Gastroesophageal sphincter (tissue), 4 donors: Measurements from ENCODE around the gene ABHD17A. TPM values are rescaled to one million over a fixed set of nuclear protein-coding genes. Genes with fewer than 3 reads are reported as not detected.

Experiments used
- ATAC-seq: fragments of 150-250 bp; one replicate; pipeline ENCODE4 v1.9.1; 2016; ENCODE audit warnings: mild to moderate bottlenecking, moderate library complexity
- H3K27ac ChIP-seq, 4 donors: fragments of 200-600 bp; sonication (generic) in 3 of 4; 1 replicate in 3 of 4; 2 replicates in 1 of 4; pipeline ENCODE4 v1.5.1; 2016 to 2019
- H3K27me3 ChIP-seq: fragments of 200-600 bp; sonication (generic); one replicate; pipeline ENCODE4 v1.5.1; 2019
- H3K36me3 ChIP-seq, 2 donors: fragments of 200-600 bp; sonication (generic); one replicate each; pipeline ENCODE4 v1.5.1; 2019; ENCODE audit warnings: control low read depth in 1 of 2
- H3K4me1 ChIP-seq, 3 donors: fragments of 200-600 bp; sonication (generic); 1 replicate in 2 of 3; 2 replicates in 1 of 3; pipeline ENCODE4 v1.5.1; 2016 to 2019; ENCODE audit warnings: control low read depth in 2 of 3
- H3K4me3 ChIP-seq, 2 donors: fragments of 200-600 bp; sonication (generic); one replicate each; pipeline ENCODE4 v1.5.1; 2019; ENCODE audit warnings: mild to moderate bottlenecking in 1 of 2, moderate library complexity in 1 of 2
- H3K9me3 ChIP-seq, 3 donors: fragments of 200-600 bp; sonication (generic); one replicate each; pipeline ENCODE4 v1.5.1; 2017 to 2019; ENCODE audit warnings: control low read depth in 2 of 3
- EP300 ChIP-seq: sonication (generic); formaldehyde crosslinking; IDR thresholded peaks from one replicate; pipeline ENCODE4 v1.6.1; 2017; ENCODE audit warnings: antibody characterized with exemption, mild to moderate bottlenecking
- POLR2A ChIP-seq, 2 donors: fragments of 450-650 bp; IDR thresholded peaks; one replicate each; pipeline ENCODE4 v1.6.1; 2017; ENCODE audit warnings: antibody characterized with exemption in 2 of 2, mild to moderate bottlenecking in 2 of 2, moderate library complexity in 1 of 2
- POLR2AphosphoS5 ChIP-seq: sonication (generic); formaldehyde crosslinking; IDR thresholded peaks from one replicate; pipeline ENCODE4 v1.6.1; 2017; ENCODE audit warnings: antibody characterized with exemption
- WGBS, 2 donors: methylation state at CpG; one replicate each; pipeline ENCODE4 v1.1.5; 2018; ENCODE audit warnings: low coverage in 1 of 2; 5-methylcytosine and 5-hydroxymethylcytosine counted together
- total RNA-seq, 4 donors: library from RNA; depleted of rRNA; stranded (reverse); fragments of >200 nt; gene quantifications; one replicate each; pipeline ENCODE4 v1.1.0, GENCODE V29; 2016
- TF ChIP-seq, protein P1 (sequence below), 4 experiments: fragments of 200-600 bp in 2 of 4; fragments of 450-650 bp in 2 of 4; sonication (generic) in 1 of 4; IDR thresholded peaks; one replicate each; pipeline ENCODE4 v1.5.1; 2017 to 2019; ENCODE audit warnings: antibody characterized with exemption in 4 of 4, mild to moderate bottlenecking in 2 of 4, moderate library complexity in 2 of 4

The ABHD17A gene
- total RNA-seq, 4 donors from 2014 or later: 80.0 to 117 (median 91.0) TPM

DNA sequence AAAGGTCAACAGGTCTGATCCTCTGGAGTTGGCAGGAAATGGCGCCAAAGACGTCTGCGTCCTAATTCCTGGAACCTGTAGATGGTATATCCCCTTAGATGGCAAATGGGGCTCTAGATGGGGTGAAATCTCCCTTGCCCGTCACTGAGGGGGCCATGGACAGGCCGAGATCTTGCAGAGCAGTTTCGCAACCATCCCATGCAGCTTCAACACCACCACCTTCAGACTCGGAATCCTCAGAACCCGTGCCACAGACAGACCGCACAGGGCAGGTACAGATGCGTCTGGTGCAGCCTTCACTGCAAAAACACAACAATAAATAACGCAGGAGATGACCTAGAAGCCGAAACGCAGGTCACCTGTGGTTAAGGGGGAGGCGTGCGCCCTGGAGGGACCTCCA lies 54.7 kb downstream of the ABHD17A start:
- no peak overlapping the region for H3K27ac ChIP-seq
- ATAC-seq: no peak
- peaks cover 0 to 69% of the 10 kb centered on the region in 2 donors for H3K36me3 ChIP-seq
- H3K4me1 ChIP-seq: peaks cover 0 to 37% (median 15%) of the 10 kb centered on the region in 3 donors
- 86 to 93% methylated on average over 6 to 14 of the region's 15 CpGs for WGBS, 2 donors
- H3K9me3 ChIP-seq: no peaks in the 10 kb centered on the region
- no peak overlapping the region for H3K4me3 ChIP-seq
- H3K27me3 ChIP-seq: no peaks in the 10 kb centered on the region
- TF ChIP-seq POLR2A (IDR thresholded peaks at IDR 0.05): no peak
- TF ChIP-seq, protein P1, sequence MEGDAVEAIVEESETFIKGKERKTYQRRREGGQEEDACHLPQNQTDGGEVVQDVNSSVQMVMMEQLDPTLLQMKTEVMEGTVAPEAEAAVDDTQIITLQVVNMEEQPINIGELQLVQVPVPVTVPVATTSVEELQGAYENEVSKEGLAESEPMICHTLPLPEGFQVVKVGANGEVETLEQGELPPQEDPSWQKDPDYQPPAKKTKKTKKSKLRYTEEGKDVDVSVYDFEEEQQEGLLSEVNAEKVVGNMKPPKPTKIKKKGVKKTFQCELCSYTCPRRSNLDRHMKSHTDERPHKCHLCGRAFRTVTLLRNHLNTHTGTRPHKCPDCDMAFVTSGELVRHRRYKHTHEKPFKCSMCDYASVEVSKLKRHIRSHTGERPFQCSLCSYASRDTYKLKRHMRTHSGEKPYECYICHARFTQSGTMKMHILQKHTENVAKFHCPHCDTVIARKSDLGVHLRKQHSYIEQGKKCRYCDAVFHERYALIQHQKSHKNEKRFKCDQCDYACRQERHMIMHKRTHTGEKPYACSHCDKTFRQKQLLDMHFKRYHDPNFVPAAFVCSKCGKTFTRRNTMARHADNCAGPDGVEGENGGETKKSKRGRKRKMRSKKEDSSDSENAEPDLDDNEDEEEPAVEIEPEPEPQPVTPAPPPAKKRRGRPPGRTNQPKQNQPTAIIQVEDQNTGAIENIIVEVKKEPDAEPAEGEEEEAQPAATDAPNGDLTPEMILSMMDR (IDR thresholded peaks at IDR 0.05): no peak
- no peak for TF ChIP-seq POLR2AphosphoS5
- TF ChIP-seq EP300: no peak

DNA sequence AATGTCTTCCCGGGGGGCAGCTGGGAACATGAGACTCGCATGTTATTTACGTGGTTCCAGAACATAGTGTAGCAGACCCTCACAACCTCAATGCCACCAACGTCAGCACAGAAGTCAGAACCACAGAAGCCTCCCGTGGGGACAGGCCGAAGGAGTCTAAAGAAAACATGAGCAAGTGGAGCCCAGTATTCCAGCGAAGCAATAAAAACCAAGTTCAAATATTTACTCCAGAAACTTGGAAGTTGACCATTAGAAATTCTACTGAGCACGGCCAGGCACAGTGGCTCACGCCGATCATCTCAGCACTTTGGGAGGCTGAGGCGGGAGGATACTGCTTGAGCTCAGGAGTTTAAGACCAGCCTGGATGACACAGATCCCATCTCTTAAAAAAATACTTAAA lies 55.3 kb downstream of the ABHD17A start:
- Histone ChIP-seq H3K4me1 (peaks cover 0 to 30% (median 15%) of the 10 kb centered on the region in 3 donors), H3K27ac (no peak overlapping the region), H3K9me3 (no peaks in the 10 kb centered on the region), H3K4me3 (no peak overlapping the region), H3K27me3 (no peaks in the 10 kb centered on the region), H3K36me3 (peaks cover 0 to 74% of the 10 kb centered on the region in 2 donors)
- TF ChIP-seq EP300: no peak
- TF ChIP-seq POLR2AphosphoS5: no peak
- TF ChIP-seq POLR2A (IDR thresholded peaks at IDR 0.05): no peak
- TF ChIP-seq, protein P1 (IDR thresholded peaks at IDR 0.05): no peak
- no peak for ATAC-seq
- 72 to 80% methylated on average over 6 to 10 of the region's 11 CpGs for WGBS, 2 donors

DNA sequence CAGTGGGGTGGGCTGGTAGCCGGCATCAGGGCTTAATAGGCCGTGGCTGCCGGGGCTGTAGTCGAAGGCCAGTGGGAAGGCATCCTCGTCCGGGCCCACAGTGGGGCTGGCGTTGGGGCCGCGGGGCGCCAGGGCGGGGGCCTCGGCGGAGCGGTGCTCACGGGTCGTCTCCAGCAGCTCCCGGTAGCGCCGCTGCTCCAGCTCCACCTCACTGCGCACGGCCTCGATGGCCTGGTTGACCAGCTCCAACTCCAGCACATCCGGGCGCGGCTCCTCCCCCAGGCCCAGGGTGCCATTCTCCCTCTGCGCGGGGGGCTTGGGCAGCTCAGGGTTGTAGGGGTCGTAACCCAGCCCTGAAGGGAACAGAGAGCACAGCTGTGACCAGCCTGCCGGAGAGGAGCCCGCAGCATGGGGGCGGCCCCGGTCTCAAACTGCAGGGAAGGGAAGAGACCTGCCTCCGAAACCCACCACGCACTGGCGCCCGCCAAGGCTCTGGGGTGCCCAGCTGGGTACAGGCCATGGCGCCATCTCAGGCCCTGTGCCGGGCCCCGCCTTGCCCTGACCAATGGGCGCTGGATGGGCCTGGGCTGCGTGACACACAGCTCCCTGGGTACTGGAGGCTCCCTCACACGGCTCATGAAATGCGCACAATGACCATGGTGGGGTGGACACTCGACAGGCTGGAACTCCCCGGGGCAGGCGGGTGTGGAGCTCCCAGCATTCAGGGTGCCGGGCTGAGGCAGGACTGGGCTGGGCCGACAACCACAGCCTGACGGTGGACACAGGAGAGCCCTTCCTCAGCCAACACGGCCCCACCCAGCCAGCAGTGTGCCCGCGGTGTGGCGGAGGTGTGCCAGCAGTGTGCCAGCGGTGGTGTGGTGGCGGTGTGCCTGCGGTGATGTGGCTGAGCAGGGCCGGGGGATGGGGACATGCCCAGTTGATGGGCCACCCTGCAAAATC lies 56.7 kb downstream of the ABHD17A start:
- no peak for TF ChIP-seq POLR2AphosphoS5
- TF ChIP-seq EP300: no peak
- TF ChIP-seq, protein P1 (IDR thresholded peaks at IDR 0.05): no peak
- TF ChIP-seq POLR2A (IDR thresholded peaks at IDR 0.05): no peak
- ATAC-seq: no peak
- Histone ChIP-seq H3K4me1 (peaks cover 0 to 24% (median 14%) of the 10 kb centered on the region in 3 donors), H3K4me3 (no peak overlapping the region), H3K27me3 (no peaks in the 10 kb centered on the region), H3K9me3 (no peaks in the 10 kb centered on the region), H3K36me3 (peaks cover 0 to 84% of the 10 kb centered on the region in 2 donors), H3K27ac (no peak overlapping the region)
- 92% methylated on average over 2 of the region's 57 CpGs; no CpG with 5 or more reads in 1 of the 2 donors for WGBS, 2 donors

DNA sequence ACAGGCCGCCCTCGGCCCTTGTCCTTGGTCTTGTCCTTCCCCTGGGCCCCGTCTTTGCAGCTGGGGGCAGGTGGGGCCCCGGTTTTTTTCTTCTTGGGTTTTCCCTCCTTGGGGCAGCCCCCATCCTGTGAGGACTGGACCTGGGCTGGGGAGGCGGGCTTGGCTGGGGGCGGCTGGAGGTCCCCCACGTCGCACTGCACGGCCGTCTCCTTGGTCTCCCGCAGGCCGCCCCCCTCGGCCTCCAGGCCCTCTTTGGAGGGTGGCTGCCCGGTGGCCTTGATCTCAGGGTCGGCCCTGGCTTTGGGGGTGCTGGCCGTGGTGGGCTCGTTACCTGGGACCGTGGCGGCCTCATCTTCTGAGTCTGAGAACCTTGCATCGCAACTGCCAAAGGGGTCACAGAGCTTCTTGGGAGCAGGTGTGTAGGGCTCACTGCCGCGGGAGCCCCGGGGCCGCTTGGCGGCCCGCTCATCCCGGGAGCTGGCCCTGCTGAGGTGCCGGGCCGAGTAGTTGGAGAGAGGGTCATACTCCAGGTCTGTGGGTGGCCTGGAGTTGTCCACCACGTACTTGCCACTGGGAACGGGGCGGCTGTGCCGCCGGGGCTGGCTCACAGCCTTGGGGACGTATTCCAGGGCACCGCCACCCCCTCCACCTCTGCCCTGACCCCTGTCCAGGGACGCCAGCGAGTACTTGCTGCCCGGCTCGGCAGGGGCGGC lies 57.6 kb downstream of the ABHD17A start:
- TF ChIP-seq, protein P1 (IDR thresholded peaks at IDR 0.05): no peak
- TF ChIP-seq POLR2A (IDR thresholded peaks at IDR 0.05) (no peak), EP300 (no peak), POLR2AphosphoS5 (no peak)
- peaks cover 0 to 18% (median 10%) of the 10 kb centered on the region in 3 donors for H3K4me1 ChIP-seq
- WGBS, 2 donors: 100% methylated on average over 1 to 4 of the region's 41 CpGs
- no peak overlapping the region for H3K4me3 ChIP-seq
- no peak for ATAC-seq
- no peaks in the 10 kb centered on the region for H3K9me3 ChIP-seq
- no peak overlapping the region for H3K27ac ChIP-seq
- no peaks in the 10 kb centered on the region for H3K27me3 ChIP-seq
- peaks cover 0 to 92% of the 10 kb centered on the region in 2 donors for H3K36me3 ChIP-seq

Other genes starting within 250 kb of the ABHD17A start
- 10 to 100 TPM; 21.2 to 62.0 (median 39.6) TPM for gene TCF3, start 232.9 kb downstream of the ABHD17A start, total RNA-seq
- under 1 TPM in 1 of 4 donors, not detected in 3; 0.04 TPM for gene ONECUT3, start 132.0 kb downstream of the ABHD17A start, total RNA-seq
- gene ATP8B3, start 73.2 kb downstream of the ABHD17A start, total RNA-seq: 1 to 10 TPM in 1 of 4 donors, under 1 TPM in 3; 0.27 to 1.4 (median 0.48) TPM
- gene REXO1, start 37.0 kb downstream of the ABHD17A start, total RNA-seq: 10 to 100 TPM; 11.4 to 29.9 (median 16.1) TPM
- 1 to 10 TPM; 1.4 to 7.1 (median 5.5) TPM for gene KLF16, start 21.9 kb downstream of the ABHD17A start, total RNA-seq
- gene ADAT3, start 19.9 kb upstream of the ABHD17A start, total RNA-seq: 1 to 10 TPM in 3 of 4 donors, under 1 TPM in 1; 0.47 to 4.2 (median 2.3) TPM
- 10 to 100 TPM; 48.6 to 73.4 (median 58.1) TPM for gene SCAMP4, start 19.9 kb upstream of the ABHD17A start, total RNA-seq
- 10 to 100 TPM; 40.4 to 57.4 (median 46.2) TPM for gene CSNK1G2, start 55.7 kb upstream of the ABHD17A start, total RNA-seq
- gene BTBD2, start 130.2 kb upstream of the ABHD17A start, total RNA-seq: 100 to 1,000 TPM in 1 of 4 donors, 10 to 100 TPM in 3; 44.0 to 125 (median 59.9) TPM
- 100 to 1,000 TPM in 3 of 4 donors, 10 to 100 TPM in 1; 98.4 to 195 (median 173) TPM for gene MKNK2, start 165.7 kb upstream of the ABHD17A start, total RNA-seq
- gene MOB3A, start 210.8 kb upstream of the ABHD17A start, total RNA-seq: 10 to 100 TPM; 29.0 to 69.9 (median 38.6) TPM
- 10 to 100 TPM in 1 of 4 donors, 1 to 10 TPM in 3; 2.4 to 17.3 (median 4.3) TPM for gene IZUMO4, start 211.4 kb upstream of the ABHD17A start, total RNA-seq